GM21526 (cell line): ENCODE data around the gene TMEM132D.

Experiments used
- ATAC-seq: cut with Tn5 transposase; IDR thresholded peaks from one replicate; pipeline ENCODE4 v1.9.1; 2021; ENCODE audit warnings: moderate library complexity; ENCODE audit not compliant: unreplicated experiment, low FRiP score

TMEM132D gene

DNA sequence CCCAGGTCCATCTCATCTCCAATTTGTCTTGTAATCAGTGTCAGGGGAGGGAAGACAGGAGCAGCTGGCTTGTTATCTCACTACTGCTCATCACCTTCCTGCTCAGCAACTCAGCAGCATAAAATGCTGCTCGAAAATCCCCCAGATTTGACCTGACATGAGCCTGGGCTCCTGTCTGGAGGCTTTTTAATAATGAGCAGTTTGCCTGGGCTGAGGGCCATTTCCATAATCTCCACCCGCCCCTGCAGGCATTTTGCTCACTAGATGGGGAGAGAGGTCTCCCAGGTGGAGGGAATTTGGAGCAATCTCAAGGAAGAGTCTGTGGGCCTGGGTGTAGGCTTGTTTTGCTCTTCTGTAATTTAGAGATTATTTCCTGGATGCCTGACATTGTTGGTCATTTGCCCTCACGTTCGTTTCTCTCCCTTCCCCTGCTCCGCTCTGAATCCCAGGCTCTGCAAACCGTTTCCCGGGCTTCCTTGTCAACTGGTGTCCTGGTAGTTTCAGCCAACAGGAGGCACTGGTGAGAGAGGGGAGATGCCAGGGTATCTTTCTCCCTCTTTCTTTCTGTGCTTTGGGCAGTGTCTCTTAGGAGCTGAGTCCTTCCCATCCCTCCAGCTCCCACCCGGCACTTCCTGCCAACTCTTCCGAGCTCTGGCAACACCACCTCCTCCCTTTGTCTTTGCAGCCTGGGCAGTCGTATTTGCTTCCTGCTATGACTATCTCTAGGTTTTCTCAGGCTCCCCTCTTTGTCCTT lies 751.3 kb downstream of the TMEM132D start:
- no peak for ATAC-seq

DNA sequence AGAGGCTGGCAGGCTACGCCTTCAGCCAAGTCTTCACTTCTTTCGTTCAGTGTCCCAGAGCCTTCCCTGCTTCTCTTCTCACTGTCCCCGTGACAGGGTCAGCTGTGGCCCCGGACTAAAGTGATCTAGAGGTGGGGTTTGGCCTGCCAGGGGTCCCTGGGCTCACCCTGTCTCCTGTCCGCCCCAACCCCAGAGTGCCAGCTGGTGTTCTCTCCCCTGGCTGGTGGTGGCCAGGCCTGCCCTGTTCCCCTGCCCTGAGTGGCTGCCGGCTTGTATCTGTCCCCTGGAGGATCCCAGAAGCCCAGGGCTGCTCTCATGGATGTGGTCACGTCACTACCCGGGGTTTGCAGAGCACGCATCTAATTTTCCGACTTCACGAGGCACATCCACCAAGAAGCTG lies 753.1 kb downstream of the TMEM132D start:
- ATAC-seq = no peak

DNA sequence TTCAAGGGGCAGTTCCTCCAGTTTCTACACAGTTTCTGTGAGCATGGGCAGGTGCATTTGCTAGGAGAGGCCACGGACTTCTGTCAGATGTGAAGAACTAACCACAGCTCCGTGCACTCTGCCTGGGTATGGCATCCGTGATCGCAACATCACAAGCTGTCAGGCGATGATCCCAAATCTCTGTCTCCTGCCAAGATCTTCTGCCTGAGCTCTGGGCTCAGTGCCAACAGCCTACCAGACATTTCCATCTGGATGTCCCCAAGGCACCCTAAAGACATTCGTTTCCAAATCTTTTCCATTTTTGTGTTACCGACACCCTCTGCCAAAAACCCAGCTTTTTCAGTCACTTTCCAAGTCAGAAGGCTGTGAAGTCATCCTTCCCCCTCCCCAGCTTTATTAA lies 758.4 kb downstream of the TMEM132D start:
- no peak for ATAC-seq

DNA sequence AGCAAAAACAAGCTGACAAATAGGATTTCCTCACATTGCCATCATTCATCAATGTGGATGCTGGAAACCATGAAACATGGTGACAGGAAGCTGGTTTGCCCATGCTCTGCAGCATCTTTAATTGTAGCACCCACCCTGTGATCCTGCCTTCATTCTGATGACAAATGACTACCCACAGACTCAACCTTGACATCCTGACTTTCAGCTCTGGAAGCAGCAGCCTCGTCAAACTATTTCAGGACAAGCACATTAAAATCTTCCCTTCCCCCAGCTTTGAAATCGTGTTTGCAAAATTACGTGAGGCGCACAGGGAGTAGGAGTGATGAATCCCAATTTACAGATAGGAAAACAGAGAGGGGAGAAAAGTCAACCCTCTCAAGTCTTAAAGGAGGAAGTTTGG lies 765.0 kb downstream of the TMEM132D start:
- ATAC-seq = no peak

DNA sequence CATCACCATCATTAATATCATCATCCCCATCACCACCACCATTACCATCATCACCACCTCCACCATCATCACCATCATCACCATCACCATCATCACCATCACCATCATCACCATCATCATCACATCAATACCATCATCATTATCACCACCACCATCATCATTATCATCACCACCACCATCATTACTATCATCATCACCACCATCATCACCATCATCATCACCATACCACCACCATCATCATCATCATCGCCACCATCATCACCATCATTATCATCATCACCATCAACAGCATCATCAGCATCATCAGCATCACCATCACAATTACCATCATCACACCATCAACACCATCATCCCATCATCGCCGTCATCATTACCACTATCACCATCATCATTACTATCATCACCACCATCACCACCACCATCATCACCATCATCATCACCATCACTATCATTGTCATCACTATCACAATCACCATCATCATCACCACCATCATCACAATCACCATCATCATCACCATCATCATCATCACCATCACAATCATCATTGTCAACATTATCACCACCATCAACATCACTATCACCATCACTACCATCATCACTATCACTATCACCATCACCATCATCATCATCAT lies 767.0 kb downstream of the TMEM132D start:
- ATAC-seq = no peak

DNA sequence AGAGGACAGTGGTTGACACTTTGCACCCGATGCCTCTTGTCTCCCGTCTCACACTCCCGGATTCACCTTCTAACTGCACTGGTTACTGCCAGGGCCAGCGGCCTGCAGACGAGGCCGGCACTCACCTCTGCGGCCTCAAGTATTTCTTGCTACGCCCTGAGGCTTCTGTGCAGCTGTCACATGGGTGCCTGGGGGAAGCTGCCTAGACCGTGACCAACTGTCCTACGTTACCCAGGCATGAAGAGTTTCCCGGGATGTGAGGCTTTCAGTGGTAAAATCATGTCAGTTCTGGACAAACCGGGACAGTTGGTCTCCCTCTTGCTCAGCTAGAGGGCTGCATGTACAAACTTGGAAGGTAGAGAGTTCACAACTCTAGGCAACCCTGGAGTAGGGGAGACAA lies 776.1 kb downstream of the TMEM132D start:
- ATAC-seq = no peak

DNA sequence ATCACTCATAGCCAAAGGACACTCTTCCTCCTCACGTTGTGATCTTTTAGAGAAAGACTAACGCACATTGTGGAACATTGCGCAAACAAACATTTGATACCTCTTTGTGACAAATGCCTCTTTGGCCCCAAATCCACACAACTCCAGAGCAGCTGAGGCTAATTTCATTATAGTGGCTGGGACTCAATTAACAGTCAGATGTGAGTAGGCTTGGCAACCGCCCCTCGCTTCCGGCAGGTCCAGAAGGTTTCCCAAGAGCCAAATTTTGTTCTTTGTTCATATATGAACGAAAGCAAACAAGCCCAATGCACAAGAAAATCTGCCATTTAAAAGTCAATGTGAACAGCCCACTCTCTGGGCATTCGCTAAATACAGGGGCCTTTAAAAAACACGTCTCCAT lies 776.6 kb downstream of the TMEM132D start:
- ATAC-seq = no peak

DNA sequence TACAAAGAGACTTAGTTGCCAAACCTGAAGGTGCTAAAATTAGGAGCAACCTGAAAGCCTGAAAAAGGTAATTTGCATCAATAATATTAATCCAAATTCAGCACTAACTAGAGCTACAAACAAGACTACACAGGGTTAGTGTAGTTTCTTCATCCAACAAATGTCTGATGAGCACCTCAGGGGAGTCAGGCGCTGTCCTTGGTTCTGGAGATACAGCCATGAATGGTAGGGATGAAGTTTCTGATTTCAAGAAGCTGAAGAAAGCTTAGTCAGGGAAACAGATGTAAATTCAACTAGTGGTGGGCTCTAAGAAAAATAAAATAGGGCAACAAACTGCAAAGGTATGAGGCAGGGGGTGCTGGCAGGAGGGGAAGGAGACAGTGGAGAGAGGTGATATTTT lies 784.3 kb downstream of the TMEM132D start:
- ATAC-seq = no peak

DNA sequence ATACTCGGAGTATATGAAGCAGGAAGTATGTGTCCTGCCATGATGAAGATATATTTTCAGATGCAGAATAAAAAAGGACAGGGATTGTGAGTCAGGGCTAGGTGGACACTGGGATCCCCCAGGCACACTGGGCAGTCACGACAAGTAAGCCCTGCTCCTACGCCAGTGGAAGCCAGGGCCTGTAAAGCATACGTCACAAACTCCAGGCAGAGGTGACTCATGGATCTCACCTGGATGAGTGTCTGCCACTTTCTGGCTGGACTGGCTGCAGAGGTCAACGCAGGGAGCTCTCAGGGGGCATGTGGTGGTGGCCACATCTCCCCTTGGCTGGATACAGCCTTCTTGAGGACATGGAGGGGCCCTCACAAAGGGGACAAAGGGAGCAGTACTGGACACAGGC lies 788.3 kb downstream of the TMEM132D start:
- no peak for ATAC-seq

DNA sequence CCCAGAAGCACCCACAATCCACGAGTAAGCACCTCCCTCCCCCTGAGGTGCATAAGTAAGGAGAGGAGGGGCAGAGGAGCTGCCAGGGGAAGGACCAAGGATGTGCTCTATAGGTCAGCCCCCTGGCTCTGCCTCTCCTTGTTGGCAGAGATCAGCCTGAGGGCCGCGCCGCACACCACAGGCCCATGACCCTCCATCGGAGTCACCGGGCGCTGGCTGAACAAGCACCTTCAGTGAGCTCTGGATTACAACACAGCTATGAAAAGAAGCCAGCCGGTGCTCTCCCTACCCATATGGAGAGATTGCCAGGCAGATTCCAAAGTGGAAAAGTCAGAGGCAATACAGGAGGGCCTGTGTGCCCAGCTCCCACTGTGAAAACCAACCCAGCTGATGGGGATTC lies 793.2 kb downstream of the TMEM132D start:
- ATAC-seq = no peak

DNA sequence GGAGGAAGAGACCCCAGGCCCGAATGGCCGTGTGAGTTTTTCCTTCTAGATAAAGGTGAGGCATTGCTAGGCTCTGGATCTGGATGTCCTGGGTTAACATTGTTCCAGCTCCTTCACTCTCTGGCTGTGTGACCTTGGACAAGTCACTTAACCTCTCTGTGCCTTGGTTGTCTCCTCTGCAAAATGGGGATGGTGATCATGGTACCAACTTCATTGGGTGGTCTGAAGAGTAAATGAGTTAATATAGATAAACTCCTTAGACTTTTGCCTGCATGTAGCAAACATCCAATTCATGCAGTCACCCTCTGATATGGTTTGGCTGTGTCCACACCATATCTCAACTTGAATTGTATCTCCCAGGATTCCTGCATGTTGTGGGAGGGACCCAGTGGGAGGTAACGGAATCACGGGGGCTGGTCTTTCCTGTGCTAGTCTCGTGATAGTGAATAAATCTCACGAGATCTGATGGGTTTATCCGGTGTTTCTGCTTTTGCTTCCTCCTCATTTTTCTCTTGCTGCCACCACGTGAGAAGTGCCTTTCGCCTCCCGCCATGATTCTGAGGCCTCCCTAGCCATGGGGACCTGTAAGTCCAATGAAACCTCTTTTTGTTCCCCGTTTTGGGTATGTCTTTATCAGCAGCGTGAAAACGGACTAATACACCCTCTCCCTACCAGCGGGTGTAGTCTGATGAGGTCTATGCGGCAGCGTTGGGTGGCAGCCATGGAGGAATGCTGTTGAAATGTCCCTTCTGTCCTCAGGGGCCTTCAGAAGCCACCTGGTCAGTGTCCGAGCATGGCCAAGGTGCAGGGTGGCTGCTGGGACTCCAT lies 794.4 kb downstream of the TMEM132D start:
- ATAC-seq = no peak

DNA sequence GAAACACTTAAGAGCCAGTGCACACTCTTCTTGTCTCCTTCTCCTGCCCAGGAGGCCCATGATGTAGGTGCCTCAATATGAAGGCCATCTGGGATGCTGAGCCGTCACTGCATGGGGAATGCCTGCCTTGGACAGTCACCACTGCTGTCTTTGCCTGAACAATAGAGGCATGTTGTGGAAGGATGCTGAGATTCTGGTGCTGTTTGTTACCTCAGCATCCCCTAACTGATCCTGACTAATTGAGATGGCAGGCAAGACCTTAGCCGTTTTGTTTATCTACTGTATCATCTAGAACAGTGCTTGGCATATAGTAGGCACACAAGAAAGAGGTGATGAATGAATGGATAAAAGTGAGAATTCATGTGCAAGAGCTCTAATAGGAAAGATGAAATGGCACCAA lies 797.1 kb downstream of the TMEM132D start:
- ATAC-seq = no peak

DNA sequence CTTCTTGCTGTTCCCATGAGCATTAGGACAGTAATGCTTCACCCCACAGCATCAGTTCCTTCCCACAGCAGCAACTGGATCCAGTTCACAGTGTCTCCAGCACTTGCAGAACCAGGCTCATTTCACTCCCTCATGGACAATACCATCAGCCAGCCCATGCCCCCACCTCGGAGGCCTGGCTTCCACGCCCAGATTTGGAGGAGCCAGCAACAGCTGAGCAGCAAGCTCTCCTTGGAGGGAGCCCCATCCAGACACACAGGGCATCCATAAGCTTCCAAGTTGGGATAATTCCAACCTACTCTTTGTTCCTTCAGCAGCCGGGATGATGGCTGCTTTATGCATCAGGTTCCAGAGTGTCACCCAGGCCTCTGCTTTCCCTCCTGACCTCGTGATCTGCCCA lies 800.6 kb downstream of the TMEM132D start:
- ATAC-seq = no peak

DNA sequence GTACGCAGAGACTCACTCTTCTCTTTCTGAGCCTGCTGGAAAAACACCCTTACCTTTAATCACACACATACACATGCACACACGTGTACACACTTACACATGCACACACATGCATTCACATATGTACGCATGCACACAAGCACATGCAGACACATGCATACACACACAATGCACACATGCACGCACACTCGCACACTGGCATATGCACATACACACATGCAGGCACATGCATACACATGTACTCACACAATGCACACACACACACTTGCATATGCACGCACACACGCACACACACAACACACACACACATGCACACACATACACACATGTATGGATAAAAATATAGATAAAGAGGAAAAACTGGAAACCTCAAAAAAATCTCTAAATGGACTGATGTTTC lies 801.6 kb downstream of the TMEM132D start:
- no peak for ATAC-seq

DNA sequence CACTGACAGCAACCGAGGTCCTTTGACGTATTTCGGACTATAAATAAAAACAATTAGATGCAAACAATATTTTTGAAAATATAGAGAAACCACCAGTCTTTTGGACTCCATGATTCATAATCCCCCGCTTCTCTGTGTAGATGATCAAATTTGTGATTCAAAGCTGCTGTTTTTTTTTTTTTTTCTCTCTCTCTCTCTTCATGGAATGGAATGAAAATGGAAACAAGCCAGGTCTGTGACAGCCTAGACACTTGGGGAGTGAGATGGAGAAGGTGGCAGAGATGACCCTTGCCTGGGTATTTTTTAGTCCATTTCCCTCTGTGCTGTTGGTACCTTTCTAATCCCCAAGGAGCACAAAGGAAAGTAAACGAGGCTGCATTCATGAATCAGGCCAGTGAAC lies 802.0 kb downstream of the TMEM132D start:
- no peak for ATAC-seq

DNA sequence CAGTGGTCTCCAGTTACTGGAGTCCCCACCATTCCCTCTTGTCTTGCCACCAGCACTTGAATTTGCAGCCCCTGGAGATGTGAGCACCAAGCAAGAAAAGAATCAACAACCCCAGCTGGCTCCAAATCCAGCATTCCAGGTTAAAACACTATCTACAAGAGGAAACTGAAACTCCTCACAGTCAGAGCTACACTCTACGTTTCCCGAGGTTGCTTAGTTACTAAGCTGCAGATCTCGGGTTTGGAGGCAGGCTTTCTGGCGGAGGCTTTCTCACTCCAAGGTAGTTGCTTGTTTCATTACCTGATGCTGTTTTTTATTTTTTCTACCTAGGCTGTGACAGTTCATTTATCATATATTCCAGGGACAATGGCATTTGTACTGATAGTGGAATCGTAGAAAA lies 802.4 kb downstream of the TMEM132D start:
- ATAC-seq = no peak

DNA sequence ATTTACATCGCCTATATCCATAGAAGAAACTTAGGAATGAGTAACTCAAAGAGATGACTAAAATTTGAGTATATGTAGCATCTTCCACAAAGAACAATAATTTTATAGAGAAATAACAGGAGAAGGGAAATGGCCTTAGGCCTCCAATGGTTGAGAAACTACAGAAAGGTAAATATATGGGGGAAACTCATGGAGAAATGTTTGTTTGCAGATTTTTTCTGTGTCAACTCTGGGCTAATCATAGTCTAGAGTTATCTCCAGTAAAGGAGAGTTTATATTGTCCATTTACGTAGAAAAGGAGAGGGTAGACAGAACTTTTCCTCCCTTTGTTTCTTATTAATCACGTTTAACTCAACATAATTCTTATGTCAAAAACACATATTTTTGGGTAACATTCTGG lies 806.4 kb downstream of the TMEM132D start:
- ATAC-seq = no peak

DNA sequence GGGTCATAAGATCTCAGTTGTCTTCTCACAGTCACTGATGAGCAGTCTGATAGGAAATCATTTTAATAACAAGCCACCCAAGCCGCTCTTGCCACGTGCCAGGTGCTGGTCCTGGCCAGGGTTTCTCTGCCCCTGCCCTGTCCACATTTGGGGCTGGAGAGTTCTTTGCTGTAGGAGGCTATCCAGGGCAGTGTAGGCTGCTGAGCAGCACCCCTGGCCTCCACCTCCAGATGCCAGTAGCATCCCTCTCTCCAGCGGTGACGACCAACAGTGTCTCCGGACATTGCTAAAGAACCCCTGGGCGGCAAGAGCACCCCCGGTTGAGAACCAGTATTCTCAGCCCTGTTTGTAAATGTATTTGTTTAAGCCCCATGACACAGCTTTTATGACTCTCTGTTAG lies 806.9 kb downstream of the TMEM132D start:
- no peak for ATAC-seq

DNA sequence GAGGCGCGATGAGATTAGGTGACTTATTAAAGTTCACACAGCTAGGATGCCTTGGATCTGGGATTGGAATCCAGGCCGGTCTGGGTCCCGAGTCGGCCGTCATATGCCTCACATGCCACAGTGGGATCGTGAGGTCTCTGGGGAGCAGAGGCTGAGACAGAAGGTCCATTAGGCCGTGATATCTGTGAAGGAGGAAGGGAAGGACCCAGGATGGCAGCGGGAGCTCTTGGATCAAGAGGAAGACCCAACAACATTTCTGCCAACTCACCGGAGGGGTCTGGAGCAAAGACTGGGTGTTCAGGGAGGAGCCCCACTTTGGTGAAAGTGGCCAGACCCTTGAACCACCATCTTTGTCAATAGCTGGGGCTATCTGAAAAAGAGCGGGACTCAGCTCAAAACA lies 807.6 kb downstream of the TMEM132D start:
- no peak for ATAC-seq

DNA sequence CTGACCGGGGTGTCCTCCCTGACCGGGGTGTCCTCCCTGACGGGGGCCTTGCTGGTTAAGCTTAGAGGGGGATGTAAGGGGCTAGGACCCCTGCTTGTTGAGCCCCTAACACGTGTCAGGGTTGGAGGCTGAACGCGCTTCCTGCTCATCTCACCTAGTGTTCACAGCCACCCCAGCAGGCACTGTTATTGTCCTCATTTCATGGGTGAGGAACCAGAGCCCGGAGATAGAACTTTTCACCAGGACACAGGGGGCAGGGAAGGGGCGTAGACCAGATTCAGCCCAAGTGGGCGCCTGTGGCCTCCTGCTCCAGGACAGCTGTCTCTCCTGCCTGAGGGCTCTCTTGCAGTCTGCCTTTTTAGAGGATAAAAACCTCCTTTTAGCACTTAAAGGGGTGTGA lies 814.2 kb downstream of the TMEM132D start:
- no peak for ATAC-seq
